ENCODE results near the gene ANTXR2.

The ANTXR2 gene

GRCh38 chr4:80092847-80093246, 19.8 kb upstream of the ANTXR2 start:
- in situ Hi-C loops (cut with HindIII; ENCODE audit: low sequenced_read_pairs): no loop called here

GRCh38 chr4:80092088-80092487, 19.1 kb upstream of the ANTXR2 start:
- in situ Hi-C loops (cut with HindIII; ENCODE audit: low sequenced_read_pairs): no loop called here

- in situ Hi-C loops (cut with HindIII; ENCODE audit: low sequenced_read_pairs): no loop called here
These were observed 18.7 kb upstream of the ANTXR2 start for GRCh38 chr4:80091688-80092087.

GRCh38 chr4:80091184-80091583, 18.2 kb upstream of the ANTXR2 start:
- in situ Hi-C loops (cut with HindIII; ENCODE audit: low sequenced_read_pairs): no loop called here

GRCh38 chr4:80090090-80090489, 17.1 kb upstream of the ANTXR2 start:
- in situ Hi-C loops (cut with HindIII; ENCODE audit: low sequenced_read_pairs): no loop called here

GRCh38 chr4:80088471-80088870, 15.4 kb upstream of the ANTXR2 start:
- in situ Hi-C loops (cut with HindIII; ENCODE audit: low sequenced_read_pairs): no loop called here

GRCh38 chr4:80086296-80086695, 13.3 kb upstream of the ANTXR2 start:
- in situ Hi-C loops (cut with HindIII; ENCODE audit: low sequenced_read_pairs): no loop called here

GRCh38 chr4:80085081-80085480, 12.1 kb upstream of the ANTXR2 start:
- in situ Hi-C loops (cut with HindIII; ENCODE audit: low sequenced_read_pairs): no loop called here

- in situ Hi-C loops (cut with HindIII; ENCODE audit: low sequenced_read_pairs): no loop called here
These were observed 9.7 kb upstream of the ANTXR2 start for GRCh38 chr4:80082693-80083092.

GRCh38 chr4:80081566-80081965, 8.5 kb upstream of the ANTXR2 start:
- in situ Hi-C loops (cut with HindIII; ENCODE audit: low sequenced_read_pairs): no loop called here

- in situ Hi-C loops (cut with HindIII; ENCODE audit: low sequenced_read_pairs): no loop called here
These were observed 6.4 kb upstream of the ANTXR2 start for GRCh38 chr4:80079255-80079923.

GRCh38 chr4:80078346-80079092, 5.5 kb upstream of the ANTXR2 start:
- in situ Hi-C loops (cut with HindIII; ENCODE audit: low sequenced_read_pairs): no loop called here

GRCh38 chr4:80077639-80078038, 4.6 kb upstream of the ANTXR2 start:
- in situ Hi-C loops (cut with HindIII; ENCODE audit: low sequenced_read_pairs): no loop called here

GRCh38 chr4:80076681-80077080, 3.7 kb upstream of the ANTXR2 start:
- in situ Hi-C loops (cut with HindIII; ENCODE audit: low sequenced_read_pairs): no loop called here

- in situ Hi-C loops (cut with HindIII; ENCODE audit: low sequenced_read_pairs): no loop called here
These were observed 3.1 kb upstream of the ANTXR2 start for GRCh38 chr4:80075995-80076675.

GRCh38 chr4:80074651-80075050, 1.6 kb upstream of the ANTXR2 start:
- in situ Hi-C loops (cut with HindIII; ENCODE audit: low sequenced_read_pairs): no loop called here

- in situ Hi-C loops (cut with HindIII; ENCODE audit: low sequenced_read_pairs): no loop called here
These were observed 1.0 kb upstream of the ANTXR2 start for GRCh38 chr4:80074069-80074468.

GRCh38 chr4:80073473-80074008, 512 bp upstream of the ANTXR2 start:
- in situ Hi-C loops (cut with HindIII; ENCODE audit: low sequenced_read_pairs): no loop called here

- in situ Hi-C loops (cut with HindIII; ENCODE audit: low sequenced_read_pairs): no loop called here
These were observed 743 bp downstream of the ANTXR2 start for GRCh38 chr4:80072228-80072743.

- in situ Hi-C loops (cut with HindIII; ENCODE audit: low sequenced_read_pairs): no loop called here
These were observed 1.3 kb downstream of the ANTXR2 start for GRCh38 chr4:80071604-80072227.
